PC-3 (cell line): ENCODE results near the gene SPATA31D4. TPM values are rescaled to one million over a fixed set of nuclear protein-coding genes. Genes with fewer than 3 reads are reported as not detected.

Experiments
- ATAC-seq: fragments of 200-7000 bp; cut with Tn5 transposase; 2 replicates; pipeline ENCODE4 v1.9.1; 2020; ENCODE audit warnings: mild to moderate bottlenecking, moderate library complexity
- BruUV-seq: library from RNA; stranded (reverse); fragments of 400-500 nt; replicated peaks from 2 replicates; lab custom pipeline; 2021; lab: Mats Ljungman, UMichigan
- CTCF ChIA-PET: fragments of 300-600 bp; sonication (Branson Sonifier 250); formaldehyde crosslinking; loops from one replicate; lab custom pipeline; 2022; ENCODE audit warnings: antibody characterized with exemption; lab: Charles Lee
- POLR2A ChIA-PET: fragments of 300-600 bp; sonication (Branson Sonifier 250); formaldehyde crosslinking; loops from one replicate; lab custom pipeline; 2022; ENCODE audit warnings: antibody characterized with exemption; ENCODE audit not compliant: unreplicated experiment; lab: Charles Lee
- DNase-seq: peaks from one replicate; pipeline ENCODE4 v3.0.0-alpha.2; 2015
- H2AFZ ChIP-seq: fragments of 300-600 bp; sonication (generic); 2 replicates; pipeline ENCODE4 v1.6.0; 2016; ENCODE audit warnings: antibody characterized with exemption, low read length
- H3F3A ChIP-seq: fragments of 300-600 bp; sonication (generic); one replicate; pipeline ENCODE4 v1.6.0; 2017; ENCODE audit warnings: antibody characterized with exemption, low read length, control low read depth, mild to moderate bottlenecking; ENCODE audit not compliant: unreplicated experiment
- H3K27ac ChIP-seq: fragments of 300-600 bp; sonication (generic); 2 replicates; pipeline ENCODE4 v1.5.1; 2016; ENCODE audit warnings: mild to moderate bottlenecking, low read length
- H3K27me3 ChIP-seq: fragments of 300-600 bp; sonication (generic); 2 replicates; pipeline ENCODE4 v1.6.1; 2016; ENCODE audit warnings: low read length, mixed read lengths
- H3K36me3 ChIP-seq: fragments of 300-600 bp; sonication (generic); 2 replicates; pipeline ENCODE4 v1.6.1; 2016; ENCODE audit warnings: low read depth, mixed run types, low read length, mixed read lengths
- H3K4me1 ChIP-seq: fragments of 300-600 bp; sonication (generic); 2 replicates; pipeline ENCODE4 v1.5.1; 2016; ENCODE audit warnings: low read length; ENCODE audit not compliant: insufficient read depth
- H3K4me2 ChIP-seq: fragments of 300-600 bp; sonication (generic); 2 replicates; pipeline ENCODE4 v1.6.0; 2016; ENCODE audit warnings: low read length
- H3K4me3 ChIP-seq: fragments of 300-600 bp; sonication (generic); 2 replicates; pipeline ENCODE4 v1.5.1; 2016; ENCODE audit warnings: mild to moderate bottlenecking, low read length, mixed read lengths
- H3K79me2 ChIP-seq: fragments of 300-600 bp; sonication (generic); 2 replicates; pipeline ENCODE4 v1.6.1; 2017; ENCODE audit warnings: low read length, mixed read lengths
- H3K9ac ChIP-seq: fragments of 300-600 bp; sonication (generic); 2 replicates; pipeline ENCODE4 v1.6.0; 2016; ENCODE audit warnings: mild to moderate bottlenecking, low read length
- H3K9me2 ChIP-seq: fragments of 300-600 bp; sonication (generic); replicated peaks from 2 replicates; pipeline ENCODE4 v1.6.1; 2016; ENCODE audit warnings: mixed run types, low read length, mixed read lengths
- H3K9me3 ChIP-seq: fragments of 300-600 bp; sonication (generic); 2 replicates; pipeline ENCODE4 v1.6.1; 2016; ENCODE audit warnings: low read length, mixed read lengths
- H4K20me1 ChIP-seq: fragments of 300-600 bp; sonication (generic); 2 replicates; pipeline ENCODE4 v1.6.1; 2016; ENCODE audit warnings: low read length, mixed read lengths
- CTCF ChIP-seq: fragments of 300-600 bp; sonication (generic); conservative IDR thresholded peaks from 2 replicates; pipeline ENCODE4 v1.5.1; 2017; ENCODE audit warnings: antibody characterized with exemption, low read depth, mild to moderate bottlenecking, low read length
- EZH2 ChIP-seq: fragments of 300-600 bp; sonication (generic); IDR thresholded peaks from one replicate; pipeline ENCODE4 v1.6.1; 2017; ENCODE audit warnings: antibody characterized with exemption, mild to moderate bottlenecking, low read length; ENCODE audit not compliant: unreplicated experiment
- EZH2phosphoT487 ChIP-seq: fragments of 300-600 bp; sonication (generic); IDR thresholded peaks from 2 replicates; pipeline ENCODE4 v1.6.1; 2018; ENCODE audit warnings: mild to moderate bottlenecking, antibody characterized with exemption, low read length, borderline replicate concordance
- intact Hi-C: fragments of 100-400 bp; cut with micrococcal nuclease; formaldehyde crosslinking; loops from 2 replicates; pipeline ENCODE4 v1.9.0; 2023
- total RNA-seq: library from RNA; depleted of rRNA; stranded (reverse); fragments of >200 nt; gene quantifications from 2 replicates; pipeline ENCODE4 v1.2.3, GENCODE V29; 2014

Gene SPATA31D4
- total RNA-seq, 1 experiment from 2014 or later, result not detected

GRCh38 chr9:81969971-81970370 lies 41.7 kb downstream of the SPATA31D4 start:
- no peak overlapping the region for H3K27ac ChIP-seq
- no peaks in the 10 kb centered on the region for H3K4me1 ChIP-seq
- no peak overlapping the region for H3K4me3 ChIP-seq
- no TSS peak for BruUV-seq
- no peak overlapping the region for H2AFZ ChIP-seq
- H3K9me3 ChIP-seq, result no peaks in the 10 kb centered on the region
- H3K36me3 ChIP-seq, result no peaks in the 10 kb centered on the region
- DNase-seq (peak; percentile 29), ATAC-seq (no peak)
- intact Hi-C loops, result no loop called here
- H3K4me2 ChIP-seq, result no peak overlapping the region
- H4K20me1 ChIP-seq, result no peaks in the 10 kb centered on the region
- H3K27me3 ChIP-seq, result no peaks in the 10 kb centered on the region
- H3K9me2 ChIP-seq, result no peaks in the 10 kb centered on the region
- H3K79me2 ChIP-seq, result no peaks in the 10 kb centered on the region
- CTCF ChIA-PET, result no interaction called here
- no peak overlapping the region for H3K9ac ChIP-seq
- TF ChIP-seq EZH2 (no peak), EZH2phosphoT487 (no peak), CTCF (no peak)
- POLR2A ChIA-PET, result no interaction called here
- no peaks in the 10 kb centered on the region for H3F3A ChIP-seq

GRCh38 chr9:81971727-81972126 lies 43.5 kb downstream of the SPATA31D4 start:
- Histone ChIP-seq H3K9me3 (no peaks in the 10 kb centered on the region), H2AFZ (no peak overlapping the region), H3K4me1 (no peaks in the 10 kb centered on the region), H3F3A (no peaks in the 10 kb centered on the region), H3K9ac (no peak overlapping the region), H3K4me2 (no peak overlapping the region), H3K79me2 (no peaks in the 10 kb centered on the region), H3K27ac (no peak overlapping the region), H3K36me3 (no peaks in the 10 kb centered on the region), H3K4me3 (no peak overlapping the region), H3K9me2 (no peaks in the 10 kb centered on the region), H3K27me3 (no peaks in the 10 kb centered on the region), H4K20me1 (no peaks in the 10 kb centered on the region)
- intact Hi-C loops, result no loop called here
- TF ChIP-seq EZH2 (no peak), EZH2phosphoT487 (no peak), CTCF (no peak)
- ChIA-PET CTCF (no interaction called here), POLR2A (no interaction called here)
- no peak for DNase-seq
- no TSS peak for BruUV-seq
- no peak for ATAC-seq

- no peaks in the 10 kb centered on the region for H3F3A ChIP-seq
- H3K27ac ChIP-seq, result no peak overlapping the region
- no peaks in the 10 kb centered on the region for H3K4me1 ChIP-seq
- CTCF ChIA-PET, result no interaction called here
- H3K4me2 ChIP-seq, result no peak overlapping the region
- H3K36me3 ChIP-seq, result no peaks in the 10 kb centered on the region
- TF ChIP-seq EZH2 (no peak), CTCF (no peak), EZH2phosphoT487 (no peak)
- no TSS peak for BruUV-seq
- no peaks in the 10 kb centered on the region for H3K79me2 ChIP-seq
- intact Hi-C loops, result no loop called here
- no peak overlapping the region for H3K4me3 ChIP-seq
- ATAC-seq (no peak), DNase-seq (no peak)
- no peaks in the 10 kb centered on the region for H3K27me3 ChIP-seq
- POLR2A ChIA-PET, result interaction anchor here (0.6 kb wide), 1 partner anchor 174 kb away, joined by 6 read pairs; no protein-coding TSS in a partner anchor
- H4K20me1 ChIP-seq, result no peaks in the 10 kb centered on the region
- H3K9me3 ChIP-seq, result no peaks in the 10 kb centered on the region
- no peak overlapping the region for H2AFZ ChIP-seq
- H3K9me2 ChIP-seq, result no peaks in the 10 kb centered on the region
- H3K9ac ChIP-seq, result no peak overlapping the region
Observed at GRCh38 chr9:81974764-81975163, 46.5 kb downstream of the SPATA31D4 start.
